ENCODE data around the gene CCDC138.

Gene CCDC138

GRCh38 chr2:108905906-108906305 lies 119.3 kb downstream of the CCDC138 start:
- no peak for DNase-seq (ENCODE audit: extremely low read depth, low read depth)
- TF ChIP-seq CTCF (IDR thresholded peaks at IDR 0.05; ENCODE audit: low read depth, low read length, missing control alignments): no peak
- H3K4me3 ChIP-seq (replicated peaks; ENCODE audit: low read depth, low read length): no peak overlapping the region

DNA sequence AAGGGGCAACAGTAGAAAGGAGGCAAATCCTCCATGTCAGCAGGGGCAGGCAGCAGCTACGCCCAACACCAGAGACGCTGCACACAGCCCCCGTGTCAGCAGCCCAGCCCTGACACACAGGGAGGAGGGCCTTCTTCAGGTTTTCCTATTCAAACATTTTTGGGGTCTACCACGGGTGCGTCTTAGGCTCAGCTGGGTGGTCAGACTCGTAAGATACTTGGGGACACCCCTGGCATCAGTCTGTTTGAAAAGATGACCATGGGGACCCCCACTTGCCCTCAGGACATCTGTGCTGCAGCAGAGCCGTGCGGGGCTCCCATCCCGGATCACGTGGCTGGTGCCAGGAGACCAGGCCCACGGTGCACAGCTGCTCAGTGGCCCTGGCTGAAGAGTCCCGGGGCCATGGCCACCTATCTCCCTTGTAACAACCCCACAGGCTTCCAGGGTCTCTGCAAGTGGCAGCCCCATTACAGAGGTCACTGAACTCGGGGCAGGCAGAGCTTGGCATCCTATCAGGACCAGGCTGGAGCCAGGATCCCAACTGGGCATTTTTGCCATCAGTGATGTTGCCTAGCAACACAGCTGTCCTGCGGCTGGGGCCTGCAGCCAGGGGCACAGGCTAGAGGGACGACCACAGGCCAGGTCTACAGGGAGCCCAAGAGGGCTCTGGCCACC lies 120.0 kb downstream of the CCDC138 start:
- H3K4me3 ChIP-seq (replicated peaks; ENCODE audit: low read depth, low read length): no peak overlapping the region
- DNase-seq (ENCODE audit: extremely low read depth, low read depth): no peak
- TF ChIP-seq CTCF (IDR thresholded peaks at IDR 0.05; ENCODE audit: low read depth, low read length, missing control alignments): no peak

DNA sequence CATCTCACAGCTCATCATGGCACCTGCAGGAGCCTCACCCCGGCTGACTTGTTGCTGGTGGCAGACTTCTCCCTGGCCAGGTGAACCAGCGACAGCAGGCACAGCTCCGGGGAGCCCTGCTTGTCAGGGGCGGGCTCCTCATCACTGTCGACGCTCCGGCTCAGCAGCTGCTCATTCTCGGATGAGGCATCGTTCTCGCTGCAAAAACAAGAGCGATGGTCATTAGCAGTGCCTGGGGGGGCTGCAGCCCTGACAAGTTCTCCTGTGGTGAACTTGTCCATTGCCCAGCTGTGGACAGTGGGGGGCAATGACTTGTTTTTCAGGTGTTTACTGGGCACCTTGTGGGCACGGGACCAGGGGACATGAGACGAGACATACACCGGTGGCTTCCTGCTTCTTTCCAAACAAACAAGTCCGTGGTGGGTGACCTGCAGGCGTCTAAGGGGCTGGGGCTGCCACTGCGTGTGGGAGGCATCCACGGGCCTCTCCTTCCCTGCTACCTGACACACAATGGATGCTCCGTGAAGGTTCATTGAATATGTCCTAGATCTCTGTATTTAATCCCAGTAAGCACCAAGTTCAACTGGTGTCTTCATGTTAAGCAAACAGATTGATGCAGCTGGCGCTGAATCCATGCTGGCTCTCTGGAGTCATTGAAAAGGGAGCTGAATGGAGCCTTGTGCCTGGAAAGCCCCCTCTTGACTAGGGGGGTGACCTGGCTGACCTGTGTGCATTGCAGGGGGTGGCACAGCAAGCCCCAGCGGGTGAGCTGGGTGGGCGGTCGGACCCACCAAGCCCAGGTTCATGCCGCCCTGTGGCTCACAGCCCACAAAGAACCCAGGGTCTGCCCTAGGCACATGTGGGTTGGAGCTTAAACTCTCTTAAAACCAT lies 121.5 kb downstream of the CCDC138 start:
- no peak for TF ChIP-seq CTCF (IDR thresholded peaks at IDR 0.05; ENCODE audit: low read depth, low read length, missing control alignments)
- DNase-seq (ENCODE audit: extremely low read depth, low read depth): no peak
- H3K4me3 ChIP-seq (replicated peaks; ENCODE audit: low read depth, low read length): no peak overlapping the region

DNA sequence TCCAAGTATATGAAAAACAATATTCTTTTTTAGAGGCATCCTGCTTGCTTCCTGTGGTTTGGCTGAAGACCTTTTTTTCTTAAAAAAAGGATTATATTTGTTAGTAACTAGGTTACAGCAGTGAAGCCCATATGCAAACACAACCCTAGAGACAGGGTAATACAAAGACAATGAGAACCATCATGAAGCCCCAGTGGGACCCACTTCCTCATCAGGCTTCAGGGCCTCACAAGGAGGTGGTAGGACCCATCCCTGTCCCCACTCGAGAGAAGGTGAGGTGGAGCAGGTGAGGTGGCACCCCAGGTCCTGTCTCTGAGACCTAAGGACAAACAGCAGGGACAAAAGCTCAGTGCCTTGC lies 122.1 kb downstream of the CCDC138 start:
- no peak overlapping the region for H3K4me3 ChIP-seq (replicated peaks; ENCODE audit: low read depth, low read length)
- no peak for TF ChIP-seq CTCF (IDR thresholded peaks at IDR 0.05; ENCODE audit: low read depth, low read length, missing control alignments)
- DNase-seq (ENCODE audit: extremely low read depth, low read depth): no peak

DNA sequence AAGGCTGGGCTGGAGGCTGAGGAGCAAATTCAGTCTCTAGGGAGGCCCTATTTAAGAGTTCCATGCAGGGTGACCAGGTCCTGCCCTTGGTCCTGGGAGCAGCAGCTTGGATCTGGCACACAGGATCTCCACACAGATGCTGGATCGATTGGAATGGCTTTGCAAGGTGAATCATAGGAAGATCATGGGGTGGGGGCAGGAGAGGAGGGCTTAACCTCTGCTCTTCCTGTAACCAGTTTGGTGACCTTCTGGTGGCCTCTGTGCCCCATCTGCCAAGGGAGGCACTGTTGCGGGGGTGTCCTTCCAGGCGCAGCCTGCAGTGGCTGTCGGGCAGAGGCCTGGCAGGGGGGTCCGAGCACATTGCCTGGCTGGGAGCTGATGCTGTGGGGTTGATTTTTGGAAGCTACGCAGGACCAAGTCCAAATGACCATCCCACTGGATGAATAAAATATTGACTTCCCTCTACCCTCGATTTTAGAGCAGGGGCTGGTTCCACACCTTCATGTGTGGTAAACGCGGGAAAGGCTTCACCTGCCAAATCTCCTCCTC lies 122.8 kb downstream of the CCDC138 start:
- TF ChIP-seq CTCF (IDR thresholded peaks at IDR 0.05; ENCODE audit: low read depth, low read length, missing control alignments): no peak
- DNase-seq (ENCODE audit: extremely low read depth, low read depth): no peak

DNA sequence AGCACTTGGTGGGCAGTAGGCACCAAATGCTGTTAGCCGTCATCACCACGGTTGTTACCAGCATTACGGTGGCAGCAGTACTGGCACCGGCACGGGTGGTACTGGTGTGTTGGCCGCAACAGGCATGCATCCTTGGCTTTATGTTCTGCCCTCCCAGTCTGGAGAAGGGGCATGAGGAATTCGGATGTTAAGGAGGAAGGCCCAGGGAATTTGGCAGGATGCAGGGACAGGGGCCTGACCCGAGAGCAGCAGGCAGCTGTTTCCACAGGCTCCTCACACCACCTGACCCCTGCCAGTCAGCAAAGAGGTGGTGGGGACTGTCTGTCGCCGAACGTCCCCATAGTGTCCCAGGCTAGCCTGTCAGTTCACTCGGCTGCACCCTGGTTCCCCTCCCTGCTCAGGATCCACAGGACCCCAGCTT lies 123.5 kb downstream of the CCDC138 start:
- no peak overlapping the region for H3K4me3 ChIP-seq (replicated peaks; ENCODE audit: low read depth, low read length)
- no peak for DNase-seq (ENCODE audit: extremely low read depth, low read depth)

More for the DNA sequence above, 122.8 kb downstream of the CCDC138 start:
- H3K4me3 ChIP-seq (replicated peaks; ENCODE audit: low read depth, low read length): no peak overlapping the region

More for the DNA sequence above, 123.5 kb downstream of the CCDC138 start:
- TF ChIP-seq CTCF (IDR thresholded peaks at IDR 0.05; ENCODE audit: low read depth, low read length, missing control alignments): no peak
